Measurements from ENCODE around the gene ILDR1. TPM values are rescaled to one million over a fixed set of nuclear protein-coding genes. Genes with fewer than 3 reads are reported as not detected.

The ILDR1 gene
- total RNA-seq, 3 donors from 2014 or later (not counting 1 experiment from before 2014, with no cell fraction given): 0.28 TPM; not detected in 2

DNA sequence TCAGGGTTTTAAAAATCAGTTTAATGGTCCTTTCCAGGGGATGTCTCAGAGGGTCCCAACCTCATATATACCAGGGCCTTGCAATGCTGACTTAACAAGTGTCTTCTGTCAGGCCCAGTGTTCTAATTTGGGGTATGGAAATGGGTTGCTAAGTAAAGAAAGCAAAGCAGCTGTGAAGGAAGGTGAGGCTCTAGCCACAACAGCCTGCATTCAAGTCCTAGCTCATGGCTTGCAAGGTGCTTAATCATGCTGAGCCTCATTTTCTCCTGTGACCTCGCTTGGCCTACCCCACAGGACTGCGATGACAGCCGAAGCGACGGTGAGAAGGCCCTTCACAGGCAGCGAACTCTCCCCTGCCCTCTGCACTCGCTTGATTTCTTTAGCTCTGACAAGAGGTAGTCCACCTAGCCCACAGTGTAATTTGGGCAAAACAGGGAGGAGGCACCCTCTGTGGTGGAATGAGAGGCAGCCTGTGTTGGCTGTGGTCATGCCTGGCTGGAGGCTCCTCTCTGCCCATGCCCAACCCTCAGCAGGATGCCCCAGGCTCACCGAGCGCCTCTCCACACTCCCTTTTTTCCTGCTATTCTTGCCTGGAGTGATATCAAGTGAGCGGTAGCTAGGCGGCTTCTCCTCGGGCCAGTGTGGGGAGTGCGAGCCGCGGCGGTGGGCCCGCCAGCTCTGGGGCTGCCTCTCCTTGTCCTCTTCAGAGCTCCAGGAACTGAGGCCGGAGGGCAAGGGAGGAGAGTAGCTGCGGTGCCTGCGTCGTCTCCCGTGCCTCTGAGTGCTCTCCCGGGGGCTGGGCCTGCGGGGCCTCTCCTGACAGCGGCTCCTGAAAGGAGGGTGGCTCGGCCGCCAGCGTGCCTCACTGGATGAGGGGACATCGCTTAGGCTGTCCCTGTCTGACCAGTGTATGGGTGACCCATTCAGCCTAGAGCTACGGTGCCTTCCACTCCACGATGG is 29.2 kb downstream of the ILDR1 start:
- Mint-ChIP-seq H3K27ac (no peak overlapping the region), H3K4me3 (no peak overlapping the region), H3K4me1 (peaks cover 0 to 16% of the 10 kb centered on the region in 2 donors), H3K9me3 (no peaks in the 10 kb centered on the region), H3K27me3 (ENCODE audit: low read depth in 2 of 2) (peaks cover 5 to 15% of the 10 kb centered on the region in 2 donors), H3K36me3 (no peaks in the 10 kb centered on the region)
- Histone ChIP-seq H3K27ac (ENCODE audit: low read length) (peak overlapping the region; percentile 4), H3K4me3 (ENCODE audit: low read length) (no peak overlapping the region), H3K4me1 (ENCODE audit: control insufficient read depth, insufficient read depth, low read length) (peaks cover 33% of the 10 kb centered on the region), H3K27me3 (ENCODE audit: control insufficient read depth, insufficient read depth, low read length) (no peaks in the 10 kb centered on the region), H3K36me3 (ENCODE audit: control insufficient read depth, insufficient read depth, low read length) (no peaks in the 10 kb centered on the region), H3K9me3 (ENCODE audit: control insufficient read depth, insufficient read depth, low read length) (no peaks in the 10 kb centered on the region)
- 87% methylated on average over 31 of the region's 31 CpGs for WGBS (ENCODE audit: insufficient coverage)
- intact Hi-C loops (cut with micrococcal nuclease): loop anchor here (10.0 kb wide), 1 partner anchor 448 kb away; the partner anchor contains the start of gene POLQ
- TF ChIP-seq, protein P1, sequence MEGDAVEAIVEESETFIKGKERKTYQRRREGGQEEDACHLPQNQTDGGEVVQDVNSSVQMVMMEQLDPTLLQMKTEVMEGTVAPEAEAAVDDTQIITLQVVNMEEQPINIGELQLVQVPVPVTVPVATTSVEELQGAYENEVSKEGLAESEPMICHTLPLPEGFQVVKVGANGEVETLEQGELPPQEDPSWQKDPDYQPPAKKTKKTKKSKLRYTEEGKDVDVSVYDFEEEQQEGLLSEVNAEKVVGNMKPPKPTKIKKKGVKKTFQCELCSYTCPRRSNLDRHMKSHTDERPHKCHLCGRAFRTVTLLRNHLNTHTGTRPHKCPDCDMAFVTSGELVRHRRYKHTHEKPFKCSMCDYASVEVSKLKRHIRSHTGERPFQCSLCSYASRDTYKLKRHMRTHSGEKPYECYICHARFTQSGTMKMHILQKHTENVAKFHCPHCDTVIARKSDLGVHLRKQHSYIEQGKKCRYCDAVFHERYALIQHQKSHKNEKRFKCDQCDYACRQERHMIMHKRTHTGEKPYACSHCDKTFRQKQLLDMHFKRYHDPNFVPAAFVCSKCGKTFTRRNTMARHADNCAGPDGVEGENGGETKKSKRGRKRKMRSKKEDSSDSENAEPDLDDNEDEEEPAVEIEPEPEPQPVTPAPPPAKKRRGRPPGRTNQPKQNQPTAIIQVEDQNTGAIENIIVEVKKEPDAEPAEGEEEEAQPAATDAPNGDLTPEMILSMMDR (IDR thresholded peaks at IDR 0.05): no peak
- ATAC-seq: no peak
- no peak for DNase-seq

DNA sequence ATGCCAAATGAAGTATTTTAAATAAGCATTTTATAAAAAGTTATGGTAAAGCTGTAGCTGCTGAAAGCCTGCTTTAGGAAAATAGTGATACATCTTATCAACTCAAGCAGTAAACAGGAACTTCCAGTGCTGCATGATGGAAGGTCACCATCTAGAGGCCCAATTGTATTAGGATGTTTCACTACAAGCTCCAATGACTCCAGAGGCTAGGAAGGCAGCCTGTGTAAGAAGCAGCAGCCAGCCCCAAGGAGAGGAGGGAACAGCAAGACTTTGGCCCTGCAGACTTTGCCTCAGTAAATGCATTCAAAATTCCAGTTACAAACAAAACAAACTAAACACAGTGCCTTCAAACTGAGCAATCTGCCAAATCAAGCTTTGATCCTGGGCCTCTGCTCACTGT is 32.1 kb downstream of the ILDR1 start:
- H3K27me3 Mint-ChIP-seq (ENCODE audit: low read depth in 2 of 2): peaks cover 5 to 29% of the 10 kb centered on the region in 2 donors

DNA sequence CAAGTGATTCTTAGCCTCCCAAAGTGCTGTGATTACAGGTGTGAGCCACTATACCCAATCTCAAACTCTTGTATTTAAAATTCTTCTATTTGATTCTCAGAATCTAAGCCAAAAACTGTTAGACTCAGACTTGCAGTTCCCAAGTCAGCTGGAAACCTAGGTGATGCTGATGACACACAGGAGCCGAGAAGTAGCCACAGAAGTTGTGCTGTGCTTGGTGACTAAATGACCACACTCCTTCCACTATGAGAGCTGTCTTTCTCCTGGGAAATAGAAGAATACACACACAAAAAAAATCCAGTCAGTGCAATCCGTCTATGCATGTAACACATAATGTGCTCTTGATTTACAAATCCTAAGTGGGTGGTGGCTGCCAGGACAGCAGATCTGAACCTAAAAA is 33.9 kb downstream of the ILDR1 start:
- H3K27me3 Mint-ChIP-seq (ENCODE audit: low read depth in 2 of 2): peaks cover 10 to 30% of the 10 kb centered on the region in 2 donors
- H3K36me3 Mint-ChIP-seq: peaks cover 15% of the 10 kb centered on the region
- no peak overlapping the region for H3K4me3 Mint-ChIP-seq
- ATAC-seq (no peak), DNase-seq (no peak)
- no peaks in the 10 kb centered on the region for H3K36me3 ChIP-seq (ENCODE audit: control insufficient read depth, insufficient read depth, low read length)
- intact Hi-C loops (cut with micrococcal nuclease): no loop called here
- no peaks in the 10 kb centered on the region for H3K4me1 Mint-ChIP-seq
- H3K27me3 ChIP-seq (ENCODE audit: control insufficient read depth, insufficient read depth, low read length): peaks cover 7% of the 10 kb centered on the region
- peaks cover 6% of the 10 kb centered on the region for H3K4me1 ChIP-seq (ENCODE audit: control insufficient read depth, insufficient read depth, low read length)
- H3K27ac Mint-ChIP-seq: no peak overlapping the region
- WGBS (ENCODE audit: insufficient coverage): 72% methylated on average over 2 of the region's 2 CpGs
- no peaks in the 10 kb centered on the region for H3K9me3 ChIP-seq (ENCODE audit: control insufficient read depth, insufficient read depth, low read length)
- no peak overlapping the region for H3K4me3 ChIP-seq (ENCODE audit: low read length)
- TF ChIP-seq, protein P1 (IDR thresholded peaks at IDR 0.05): no peak
- H3K9me3 Mint-ChIP-seq: peaks cover 5 to 12% of the 10 kb centered on the region in 2 donors
- H3K27ac ChIP-seq (ENCODE audit: low read length): no peak overlapping the region

More for the DNA sequence above, 32.1 kb downstream of the ILDR1 start:
- no peak overlapping the region for H3K27ac Mint-ChIP-seq
- no peak overlapping the region for H3K4me3 Mint-ChIP-seq
- H3K27ac ChIP-seq (ENCODE audit: low read length): no peak overlapping the region
- ATAC-seq (no peak), DNase-seq (no peak)
- peaks cover 16% of the 10 kb centered on the region for H3K4me1 ChIP-seq (ENCODE audit: control insufficient read depth, insufficient read depth, low read length)
- H3K36me3 Mint-ChIP-seq: peaks cover 7% of the 10 kb centered on the region
- H3K36me3 ChIP-seq (ENCODE audit: control insufficient read depth, insufficient read depth, low read length): no peaks in the 10 kb centered on the region
- H3K4me3 ChIP-seq (ENCODE audit: low read length): no peak overlapping the region
- H3K4me1 Mint-ChIP-seq: peaks cover 0 to 5% of the 10 kb centered on the region in 2 donors
- TF ChIP-seq, protein P1 (IDR thresholded peaks at IDR 0.05): no peak
- intact Hi-C loops (cut with micrococcal nuclease): loop anchor here (10.0 kb wide), 1 partner anchor 445 kb away; the partner anchor contains the start of gene POLQ
- peaks cover 0 to 3% of the 10 kb centered on the region in 2 donors for H3K9me3 Mint-ChIP-seq
- no peaks in the 10 kb centered on the region for H3K9me3 ChIP-seq (ENCODE audit: control insufficient read depth, insufficient read depth, low read length)
- peaks cover 3% of the 10 kb centered on the region for H3K27me3 ChIP-seq (ENCODE audit: control insufficient read depth, insufficient read depth, low read length)
